ENCODE results near the gene NLRP3. TPM values are rescaled to one million over a fixed set of nuclear protein-coding genes. Genes with fewer than 3 reads are reported as not detected.
"Not testable (repeated sequence)": the region's sequence is repeated elsewhere in the genome, so short reads cannot be mapped to it uniquely, and the experiment has no call there.

NLRP3 gene
- 1 to 10 TPM in 2 of 6 donors, under 1 TPM in 4; 0.09 to 3.8 (median 0.68) TPM for total RNA-seq
- under 1 TPM; 0.19 to 0.38 TPM for polyA plus RNA-seq

DNA sequence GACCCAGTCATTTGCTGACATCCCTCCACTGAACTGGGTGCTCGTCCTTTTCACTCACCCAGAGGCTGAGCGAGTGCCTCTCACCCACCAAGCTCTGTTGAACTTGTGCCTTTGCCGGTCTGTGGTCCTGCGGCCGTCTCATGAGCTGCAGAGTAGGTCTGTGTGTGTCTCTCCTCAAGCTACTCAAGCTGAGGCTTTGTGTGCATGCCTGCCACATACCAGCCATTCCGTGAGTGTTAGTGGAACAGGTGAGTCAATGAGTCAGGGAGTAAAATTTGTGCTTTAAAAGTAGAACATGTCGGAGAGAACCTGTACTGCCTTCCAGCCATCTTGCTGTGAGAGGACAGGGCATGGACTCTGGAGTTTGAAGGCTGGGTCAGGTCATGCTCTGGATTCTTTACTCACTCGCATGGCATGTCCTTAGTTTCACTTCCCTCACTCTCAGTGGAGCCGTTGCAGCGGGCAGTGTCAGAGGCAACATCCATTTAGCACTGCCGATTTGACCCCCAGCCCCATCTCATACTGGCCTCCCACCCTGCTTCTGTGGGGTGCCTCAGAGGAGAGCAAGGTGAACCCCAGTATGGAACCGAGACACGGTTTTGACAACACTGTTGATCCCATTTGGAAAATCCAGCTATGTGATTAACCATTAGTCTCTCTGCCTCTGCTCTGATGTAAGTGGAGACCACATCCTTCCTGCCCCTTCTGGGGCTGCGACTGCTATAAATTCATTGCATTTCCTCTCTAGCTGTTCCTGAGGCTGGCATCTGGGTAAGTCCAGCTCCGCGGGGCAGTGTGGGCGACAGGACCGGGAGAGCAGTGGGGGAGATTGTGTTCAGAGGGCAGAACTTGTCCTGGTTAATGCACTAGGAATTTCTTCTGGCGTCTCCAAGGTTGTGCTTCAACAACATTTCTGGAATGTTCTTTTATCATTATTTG is at the start of gene NLRP3:
Gene NLRP3, plus strand, starts transcription at position 751 of the 939 bp plus-strand sequence. CDS start 2,628 bp downstream, outside the sequence.
- no peak within 1 kb of the TSS for H3K27ac ChIP-seq
- no peaks in the 10 kb centered on the region for H3K9me3 ChIP-seq
- ATAC-seq, result peak in 3 of 4 donors; percentile 15 to 85 (median 80)
- DNase-seq, result peak in 1 of 6 donors; percentile 38
- H3K4me1 ChIP-seq, result no peaks in the 10 kb centered on the region
- 56 to 57% methylated on average over 19 of the region's 19 CpGs for WGBS, 2 donors
- intact Hi-C loops (cut with DNase I), result no loop called here
- no peak for FAIRE-seq
- no peaks in the 10 kb centered on the region for H3K27me3 ChIP-seq
- H3K4me3 ChIP-seq, result peak within 1 kb of the TSS in 1 of 4 donors; percentile 18
- TF ChIP-seq, protein P1, sequence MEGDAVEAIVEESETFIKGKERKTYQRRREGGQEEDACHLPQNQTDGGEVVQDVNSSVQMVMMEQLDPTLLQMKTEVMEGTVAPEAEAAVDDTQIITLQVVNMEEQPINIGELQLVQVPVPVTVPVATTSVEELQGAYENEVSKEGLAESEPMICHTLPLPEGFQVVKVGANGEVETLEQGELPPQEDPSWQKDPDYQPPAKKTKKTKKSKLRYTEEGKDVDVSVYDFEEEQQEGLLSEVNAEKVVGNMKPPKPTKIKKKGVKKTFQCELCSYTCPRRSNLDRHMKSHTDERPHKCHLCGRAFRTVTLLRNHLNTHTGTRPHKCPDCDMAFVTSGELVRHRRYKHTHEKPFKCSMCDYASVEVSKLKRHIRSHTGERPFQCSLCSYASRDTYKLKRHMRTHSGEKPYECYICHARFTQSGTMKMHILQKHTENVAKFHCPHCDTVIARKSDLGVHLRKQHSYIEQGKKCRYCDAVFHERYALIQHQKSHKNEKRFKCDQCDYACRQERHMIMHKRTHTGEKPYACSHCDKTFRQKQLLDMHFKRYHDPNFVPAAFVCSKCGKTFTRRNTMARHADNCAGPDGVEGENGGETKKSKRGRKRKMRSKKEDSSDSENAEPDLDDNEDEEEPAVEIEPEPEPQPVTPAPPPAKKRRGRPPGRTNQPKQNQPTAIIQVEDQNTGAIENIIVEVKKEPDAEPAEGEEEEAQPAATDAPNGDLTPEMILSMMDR (IDR thresholded peaks at IDR 0.05), result no peak
- no peaks in the 10 kb centered on the region for H3K36me3 ChIP-seq

- H3K36me3 ChIP-seq; H3K27ac ChIP-seq; H3K27me3 ChIP-seq; ATAC-seq; DNase-seq; intact Hi-C loops (cut with DNase I); H3K4me1 ChIP-seq; FAIRE-seq; H3K4me3 ChIP-seq; H3K9me3 ChIP-seq: not testable (repeated sequence)
- WGBS, 2 donors, result 64 to 80% methylated on average over 1 of the region's 1 CpG
Measured at GRCh38 chr1:247366345-247366744, 49.6 kb upstream of the NLRP3 start.

- DNase-seq, result no peak
- H3K27me3 ChIP-seq, result peaks cover 0 to 5% (median 0%) of the 10 kb centered on the region in 4 donors
- TF ChIP-seq, protein P1 (IDR thresholded peaks at IDR 0.05), result no peak
- H3K9me3 ChIP-seq, result no peaks in the 10 kb centered on the region
- ATAC-seq, result no peak
- H3K27ac ChIP-seq, result no peak overlapping the region
- FAIRE-seq, result no peak
- intact Hi-C loops (cut with DNase I), result no loop called here
- no peak overlapping the region for H3K4me3 ChIP-seq
- 61 to 69% methylated on average over 4 of the region's 4 CpGs for WGBS, 2 donors
- no peaks in the 10 kb centered on the region for H3K4me1 ChIP-seq
- H3K36me3 ChIP-seq, result no peaks in the 10 kb centered on the region
Measured at GRCh38 chr1:247366926-247367645, 48.9 kb upstream of the NLRP3 start.

GRCh38 chr1:247367786-247368422 is 48.1 kb upstream of the NLRP3 start:
- Histone ChIP-seq H3K27ac (no peak overlapping the region), H3K36me3 (no peaks in the 10 kb centered on the region), H3K27me3 (peaks cover 0 to 5% (median 0%) of the 10 kb centered on the region in 4 donors), H3K9me3 (no peaks in the 10 kb centered on the region), H3K4me1 (no peaks in the 10 kb centered on the region), H3K4me3 (no peak overlapping the region)
- no peak for ATAC-seq
- intact Hi-C loops (cut with DNase I), result no loop called here
- FAIRE-seq, result no peak
- TF ChIP-seq, protein P1 (IDR thresholded peaks at IDR 0.05), result no peak
- WGBS, 2 donors, result 41 to 59% methylated on average over 6 of the region's 6 CpGs
- no peak for DNase-seq

Data from pancreas (tissue), 10 donors.